NK-92 (cell line): ENCODE measurements around the gene PGLYRP1.

Source experiments
- DNase-seq: peaks from one replicate; lab custom pipeline; 2025; ENCODE audit not compliant: unreplicated experiment; lab: John Stamatoyannopoulos, UW

Gene PGLYRP1

GRCh38 chr19:46022431-46023310, at the start of gene PGLYRP1:
Gene PGLYRP1, minus strand, starts transcription at chr19:46023053. Its CDS starts 32 bp downstream, at chr19:46023021.
- DNase-seq: no peak

GRCh38 chr19:46069806-46070341, 47.0 kb upstream of the PGLYRP1 start:
- DNase-seq: no peak

- no peak for DNase-seq
Observed at GRCh38 chr19:46068345-46069258, 45.7 kb upstream of the PGLYRP1 start.

GRCh38 chr19:46067691-46068090, 44.8 kb upstream of the PGLYRP1 start:
- no peak for DNase-seq

- no peak for DNase-seq
Observed at GRCh38 chr19:46066471-46066870, 43.6 kb upstream of the PGLYRP1 start.

GRCh38 chr19:46065486-46066071, 42.7 kb upstream of the PGLYRP1 start:
- DNase-seq: no peak

GRCh38 chr19:46063201-46063600, 40.3 kb upstream of the PGLYRP1 start:
- DNase-seq: no peak

GRCh38 chr19:46060012-46060411, 37.2 kb upstream of the PGLYRP1 start:
- no peak for DNase-seq

GRCh38 chr19:46058778-46059177, 35.9 kb upstream of the PGLYRP1 start:
- no peak for DNase-seq

- no peak for DNase-seq
Observed at GRCh38 chr19:46056536-46056935, 33.7 kb upstream of the PGLYRP1 start.

- DNase-seq: no peak
Observed at GRCh38 chr19:46052896-46053295, 30.0 kb upstream of the PGLYRP1 start.

- DNase-seq: no peak
Observed at GRCh38 chr19:46049597-46049996, 26.7 kb upstream of the PGLYRP1 start.

GRCh38 chr19:46043519-46043918, 20.7 kb upstream of the PGLYRP1 start:
- DNase-seq: no peak

GRCh38 chr19:46042252-46042883, 19.5 kb upstream of the PGLYRP1 start:
- no peak for DNase-seq

- no peak for DNase-seq
Observed at GRCh38 chr19:46040952-46041500, 18.2 kb upstream of the PGLYRP1 start, which contains the start of gene IGFL4. Gene IGFL4, minus strand, starts transcription at chr19:46041002. Its CDS starts 40 bp downstream, at chr19:46040962.

GRCh38 chr19:46040125-46040524, 17.3 kb upstream of the PGLYRP1 start:
- no peak for DNase-seq

- no peak for DNase-seq
Observed at GRCh38 chr19:46036744-46037128, 13.9 kb upstream of the PGLYRP1 start.

- DNase-seq: no peak
Observed at GRCh38 chr19:46035986-46036743, 13.3 kb upstream of the PGLYRP1 start.

GRCh38 chr19:46035546-46035945, 12.7 kb upstream of the PGLYRP1 start:
- no peak for DNase-seq

GRCh38 chr19:46033401-46033800, 10.5 kb upstream of the PGLYRP1 start:
- DNase-seq: no peak
